ENCODE measurements around the gene MAPK1IP1L.
A peak's percentile ranks its signal among the peaks of the same experiment; 100 is the strongest.

The MAPK1IP1L gene

DNA sequence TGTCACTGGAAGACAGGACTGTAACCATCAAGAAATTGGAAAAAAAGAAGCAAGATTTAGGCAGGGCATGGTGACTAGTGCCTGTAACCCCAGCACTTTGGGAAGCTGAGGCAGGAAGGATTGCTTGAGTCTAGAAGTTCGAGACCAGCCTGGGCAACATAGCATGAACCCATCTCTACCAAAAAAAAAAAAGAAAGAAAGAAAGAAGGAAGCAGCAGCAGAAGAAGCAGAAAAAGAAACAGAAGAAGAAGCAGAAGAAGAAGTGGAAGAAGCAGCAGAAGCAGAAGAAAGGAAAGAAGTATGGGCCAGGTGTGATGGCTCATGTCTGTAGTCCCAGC is 47.1 kb downstream of the MAPK1IP1L start:
- FAIRE-seq = no peak

DNA sequence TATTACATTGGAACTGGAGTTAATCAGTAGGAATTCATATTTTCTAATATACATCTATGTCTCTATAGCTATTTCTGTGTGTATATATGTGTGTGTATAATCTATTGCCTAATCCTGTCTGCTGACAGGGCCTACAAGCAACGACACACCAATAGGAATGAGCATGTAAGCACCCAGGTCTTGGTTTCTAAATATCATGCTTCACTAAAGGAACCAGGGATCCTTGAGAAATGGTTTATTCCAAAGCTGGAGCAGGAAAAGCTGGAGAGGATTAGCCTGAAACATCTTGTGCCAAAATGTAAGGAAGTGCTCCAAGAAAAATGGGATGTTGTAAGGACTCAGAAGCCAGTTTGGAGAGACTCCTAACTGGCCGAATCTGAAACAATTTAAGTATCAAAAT is 48.3 kb downstream of the MAPK1IP1L start:
- FAIRE-seq = no peak

DNA sequence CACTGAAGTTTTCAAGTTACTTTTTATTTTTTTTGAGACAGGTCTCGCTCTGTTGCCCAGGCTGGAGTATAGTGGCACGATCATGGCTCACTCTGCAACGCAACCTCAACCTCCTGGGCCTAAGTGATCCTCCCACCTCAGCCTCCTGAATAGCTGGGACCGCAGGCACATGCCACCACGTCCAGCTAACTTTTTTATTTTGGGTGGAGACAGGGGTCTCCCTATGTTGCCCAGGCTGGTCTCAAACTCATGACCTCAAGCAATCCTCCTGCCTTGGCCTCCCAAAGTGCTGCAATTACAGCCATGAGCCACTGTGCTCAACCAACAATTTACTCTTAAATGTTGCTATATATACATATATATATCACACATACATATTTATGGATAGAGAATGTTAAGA is 50.3 kb downstream of the MAPK1IP1L start:
- no peak for FAIRE-seq

DNA sequence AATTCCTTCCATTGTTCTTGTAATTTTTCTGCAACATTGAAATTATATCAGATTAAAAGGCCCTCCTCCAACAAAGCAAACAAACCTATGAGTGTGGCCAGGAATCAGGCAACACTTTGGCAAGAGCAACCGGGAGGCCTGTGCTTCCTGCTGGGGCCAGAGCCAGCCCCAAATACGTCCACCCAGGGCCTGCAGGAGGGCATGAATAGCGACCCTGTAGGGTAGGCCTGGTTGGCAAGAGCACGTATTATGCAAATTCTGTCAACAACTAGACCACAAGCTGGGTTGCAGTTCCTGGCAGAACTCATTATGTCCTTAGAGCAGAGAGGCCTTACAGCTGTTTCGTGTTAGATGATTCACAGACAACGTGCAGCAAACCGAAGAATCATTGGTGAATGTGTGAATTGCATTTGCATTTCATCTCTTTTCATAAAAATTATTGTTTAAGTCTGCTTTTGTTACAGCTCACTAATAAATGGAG is 50.7 kb downstream of the MAPK1IP1L start:
- no peak for FAIRE-seq

DNA sequence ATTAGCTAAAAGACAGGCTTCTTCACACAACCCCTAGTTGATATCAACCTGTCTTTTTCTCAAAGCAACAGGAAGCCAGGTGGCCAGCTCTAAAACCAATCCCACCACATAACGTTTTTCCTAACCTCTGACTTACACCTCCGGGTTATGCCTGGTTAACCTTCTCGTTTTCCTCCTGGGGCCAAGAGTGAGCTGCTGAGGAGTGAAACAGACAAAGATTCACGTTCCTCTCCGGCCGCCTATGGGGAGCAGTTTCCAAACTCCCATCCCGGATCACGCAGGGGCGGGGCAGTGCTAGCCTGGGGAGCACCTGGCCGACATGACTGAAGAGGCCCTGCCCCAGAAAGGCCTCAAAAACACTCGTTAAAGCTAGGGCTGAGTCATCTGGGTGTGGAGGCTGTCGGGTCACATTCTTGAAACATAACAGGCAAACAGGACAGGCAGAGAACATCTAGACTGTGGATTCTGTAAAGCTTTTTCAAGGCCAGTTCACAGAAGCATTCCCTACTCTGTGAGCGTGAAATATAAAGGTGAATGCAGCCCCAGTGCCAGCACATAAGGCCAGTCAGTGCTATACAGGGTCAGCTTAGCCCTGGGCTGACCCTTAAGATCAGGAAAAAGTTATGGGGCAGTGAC is 51.7 kb downstream of the MAPK1IP1L start:
- no peak for FAIRE-seq

DNA sequence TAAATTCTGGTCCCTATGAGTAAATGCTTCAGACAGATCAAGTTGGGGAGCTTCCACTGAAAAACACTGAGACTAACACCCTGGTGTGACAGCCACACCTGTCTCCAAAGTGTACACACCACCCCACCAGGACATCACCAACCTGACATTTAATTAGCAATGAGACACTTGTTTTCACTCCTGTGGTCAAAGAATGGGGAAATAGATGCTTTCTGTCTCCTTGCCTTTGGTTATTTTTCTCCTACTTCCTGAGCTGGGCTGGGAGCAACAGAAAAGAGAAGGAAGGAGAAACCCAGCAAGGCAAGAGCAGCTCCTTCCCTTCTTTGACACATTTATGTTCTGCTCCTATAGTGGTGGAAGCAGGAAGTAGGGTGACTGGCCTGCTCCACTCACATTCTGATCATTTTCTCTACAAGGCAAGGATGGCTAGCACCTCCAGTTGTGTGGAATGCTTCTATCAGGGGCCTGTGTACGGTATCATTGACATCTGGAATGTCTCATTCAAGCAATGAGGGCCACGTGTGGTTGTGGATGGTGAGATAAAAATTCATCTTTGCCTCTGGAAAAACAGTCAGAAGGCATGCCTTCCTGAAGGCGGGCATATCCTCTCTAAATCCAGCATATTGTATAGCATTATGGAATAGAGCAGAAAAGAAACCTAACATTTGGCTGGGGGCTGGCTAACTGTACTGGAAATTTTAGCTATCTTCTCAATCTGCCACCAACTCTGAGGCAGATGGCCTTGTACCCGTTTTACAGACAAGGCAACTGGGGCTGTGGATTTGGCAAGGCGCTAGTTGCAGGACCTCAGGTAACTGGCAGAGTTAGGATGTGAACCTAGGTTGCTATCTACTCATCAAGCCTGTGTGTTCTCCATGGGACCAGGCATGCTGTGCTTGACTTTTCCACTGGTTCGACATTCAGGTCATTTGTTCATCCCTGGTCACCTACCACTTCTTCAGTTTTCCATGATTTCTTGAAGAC is 52.8 kb downstream of the MAPK1IP1L start:
- FAIRE-seq = no peak

DNA sequence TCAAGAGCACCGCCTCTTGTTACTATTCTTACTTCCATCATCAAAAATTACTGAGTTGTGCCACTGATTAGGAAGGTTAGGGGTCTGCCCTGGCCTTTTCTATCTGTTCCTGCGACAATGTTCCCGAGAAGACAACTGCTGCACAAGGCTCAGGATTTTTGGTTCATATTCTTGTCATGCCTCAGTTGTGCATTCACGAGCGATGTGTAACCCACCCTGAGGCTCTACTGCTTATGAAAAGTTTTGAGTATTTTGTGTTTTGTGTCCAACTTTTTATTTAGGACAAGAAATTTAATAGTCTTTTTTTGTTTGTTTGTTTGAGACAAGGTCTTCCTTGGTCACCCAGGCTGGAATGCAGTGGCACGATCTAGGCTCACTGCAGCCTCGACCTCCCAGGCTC is 54.5 kb downstream of the MAPK1IP1L start:
- FAIRE-seq = no peak

DNA sequence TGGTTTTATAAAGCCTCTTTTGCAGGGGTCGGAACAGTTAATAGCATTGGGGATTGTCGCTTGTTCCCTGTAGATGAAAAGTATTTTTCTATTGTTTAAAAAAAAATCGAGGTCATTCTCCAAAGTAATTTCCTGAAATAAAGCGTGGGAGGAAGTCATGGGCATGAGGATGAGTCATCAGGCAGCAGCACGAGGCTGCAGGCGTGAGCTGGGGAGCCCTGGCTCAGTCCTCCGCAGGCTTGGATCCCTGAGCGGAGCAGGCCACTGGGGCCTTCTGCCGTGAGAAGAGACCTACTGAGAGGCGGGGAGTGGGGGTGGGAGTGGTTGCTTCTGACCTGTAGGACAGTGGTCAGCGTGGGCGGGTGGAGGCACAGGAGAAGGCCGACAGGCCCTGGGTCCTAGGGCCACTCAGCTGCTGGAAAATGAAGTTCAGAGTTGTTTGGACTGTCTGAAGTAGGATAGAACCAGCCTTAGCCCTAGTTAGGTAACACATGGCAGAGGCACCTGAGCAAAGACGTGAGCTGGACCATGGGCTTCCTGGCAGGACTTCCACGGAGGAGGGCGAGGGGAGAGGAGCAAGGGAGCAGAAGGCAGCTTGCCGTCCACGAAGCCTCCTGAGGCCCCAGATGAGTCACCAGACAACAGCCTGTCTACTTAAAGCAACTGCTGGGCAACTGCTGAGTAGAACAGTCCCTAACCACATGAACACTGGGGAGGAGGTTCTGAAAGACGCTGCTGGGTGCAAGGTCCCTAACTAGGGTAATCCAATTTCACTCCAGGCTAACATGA is 56.5 kb downstream of the MAPK1IP1L start:
- FAIRE-seq = peak; percentile 60

DNA sequence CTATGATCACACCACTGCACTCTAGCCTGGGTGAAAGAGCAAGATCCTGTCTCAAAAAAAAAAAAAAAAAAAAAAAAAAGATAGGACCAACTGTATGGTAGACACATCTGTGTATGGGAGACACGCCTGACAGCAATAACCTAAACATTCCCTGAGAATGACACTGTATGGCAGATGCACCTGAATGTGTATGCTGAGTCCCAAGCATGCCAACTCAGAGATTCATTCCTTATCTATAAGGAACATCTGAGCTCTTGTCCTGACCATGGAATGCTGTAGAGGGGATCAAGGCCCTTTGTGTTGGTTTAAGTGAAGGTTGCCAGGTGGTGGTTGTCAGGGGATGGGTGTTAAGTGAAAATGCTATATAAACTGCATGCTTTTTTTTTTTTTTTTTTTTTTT is 58.4 kb downstream of the MAPK1IP1L start:
- no peak for FAIRE-seq

DNA sequence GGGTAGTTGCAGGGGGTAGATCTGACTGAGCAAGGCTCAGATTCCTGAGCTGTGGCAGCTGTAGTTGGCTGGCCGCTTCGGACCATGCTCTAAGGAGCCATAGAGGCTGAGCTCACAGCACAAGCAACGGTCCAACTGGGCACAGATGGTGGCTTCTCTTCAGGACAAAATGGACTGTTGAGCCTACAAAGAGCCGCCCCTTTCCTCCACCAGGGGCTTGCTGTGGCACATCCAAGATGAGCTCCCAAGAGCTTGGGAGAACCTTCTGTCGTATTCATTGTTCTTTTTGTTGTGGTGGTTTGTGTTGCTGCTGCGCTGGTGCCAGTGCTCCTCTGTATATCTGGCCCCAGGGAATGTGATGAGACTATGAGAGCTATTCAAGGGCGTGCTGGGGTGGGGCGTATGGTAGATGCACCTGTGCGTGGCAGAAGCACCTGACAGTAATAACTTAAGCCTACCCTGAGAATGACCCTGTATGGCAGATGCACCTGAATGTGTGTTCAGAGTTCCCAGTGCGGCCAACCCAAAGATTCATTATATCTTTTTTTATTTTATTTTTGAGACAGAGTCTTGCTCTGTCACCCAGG is 59.8 kb downstream of the MAPK1IP1L start:
- no peak for FAIRE-seq

DNA sequence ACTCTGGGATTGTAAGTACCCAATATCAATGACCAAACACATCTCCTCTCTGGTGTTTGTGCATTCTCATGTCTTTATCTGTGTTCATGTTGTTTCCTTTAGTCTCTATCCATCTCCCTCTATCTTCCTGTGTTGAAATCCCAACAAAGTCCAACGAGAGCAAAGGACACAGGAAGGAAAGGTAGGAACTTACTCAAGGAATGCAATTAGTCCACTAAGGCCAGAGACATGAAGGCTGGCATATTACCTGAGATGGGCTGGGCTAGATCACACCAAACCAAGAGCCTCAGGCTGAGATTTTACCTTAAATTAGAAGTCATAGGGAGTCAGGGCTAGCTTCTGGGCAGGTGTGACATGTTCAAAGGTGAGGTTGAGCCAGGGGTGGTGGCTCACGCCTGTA is 63.3 kb downstream of the MAPK1IP1L start:
- no peak for FAIRE-seq

DNA sequence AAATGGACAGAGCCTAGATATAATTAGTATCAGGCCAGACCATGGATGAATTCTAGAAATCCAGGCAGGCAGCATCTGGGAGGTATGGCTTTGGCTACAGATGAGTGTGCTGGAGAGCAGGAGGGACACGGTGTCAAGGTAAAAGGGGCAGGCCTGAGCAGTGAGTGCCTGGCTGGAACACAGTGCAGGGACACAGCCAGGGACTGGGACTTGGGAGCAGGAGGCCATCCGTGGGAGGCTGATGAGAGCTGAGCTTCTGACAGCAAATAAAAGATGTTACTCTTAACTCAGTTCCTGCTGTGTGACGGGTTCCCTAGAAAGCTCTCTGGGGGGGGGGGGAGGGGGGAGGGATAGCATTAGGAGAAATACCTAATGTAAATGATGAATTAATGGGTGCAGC is 64.0 kb downstream of the MAPK1IP1L start:
- FAIRE-seq = no peak

DNA sequence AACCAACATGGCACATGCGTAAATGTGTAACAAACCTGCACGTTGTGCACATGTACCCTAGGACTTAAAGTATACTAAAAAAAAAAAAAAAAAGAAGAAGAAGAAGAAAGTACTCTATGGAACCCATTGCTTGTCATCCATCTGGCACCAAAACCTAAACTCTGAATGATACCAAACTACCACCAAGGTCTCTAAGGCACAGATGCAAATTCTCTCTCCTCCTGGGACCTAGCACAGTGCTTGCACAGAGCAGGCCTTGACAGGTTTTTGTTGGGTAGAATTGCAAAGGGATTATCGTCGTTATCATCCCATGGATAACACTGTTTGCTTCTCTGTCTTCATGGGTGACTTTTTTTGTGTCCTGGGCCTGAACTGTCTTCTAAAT is 64.4 kb downstream of the MAPK1IP1L start:
- no peak for FAIRE-seq

DNA sequence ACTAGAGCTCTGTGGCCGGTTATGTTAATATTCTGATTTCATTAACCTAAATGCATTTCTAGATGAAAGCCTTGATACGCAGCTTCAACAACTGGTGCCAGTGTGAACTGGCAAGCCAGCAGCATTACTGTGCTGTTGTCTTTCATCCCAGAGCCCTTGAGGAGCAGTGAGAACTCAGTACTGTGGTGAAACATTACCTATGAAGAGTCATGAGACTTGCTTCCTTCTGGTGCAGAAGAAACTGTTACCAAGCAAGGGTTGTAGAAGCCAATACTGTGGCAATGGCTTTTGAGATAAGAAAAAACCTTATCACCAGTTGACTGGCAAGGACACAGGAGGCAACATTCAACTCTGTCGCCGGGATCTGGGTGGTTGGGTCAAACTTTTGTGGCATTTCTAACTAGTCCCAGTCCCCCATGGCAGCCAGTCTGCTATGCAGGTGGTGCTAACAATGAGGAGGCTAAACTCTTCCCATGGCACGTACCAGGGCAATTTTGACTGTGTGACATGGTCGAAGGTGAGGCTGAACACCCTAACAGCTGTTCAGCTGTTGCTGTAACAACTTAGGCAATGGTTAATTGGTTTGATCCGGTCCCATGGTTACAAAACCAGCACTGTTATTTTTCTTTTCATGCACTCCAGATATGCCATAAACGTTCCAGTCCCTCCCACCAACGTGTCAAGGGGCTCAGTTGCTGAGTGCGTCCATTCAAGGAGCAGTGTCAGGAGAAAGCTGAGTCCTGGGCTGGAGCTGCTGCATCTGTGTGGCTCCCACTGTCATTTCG is 65.0 kb downstream of the MAPK1IP1L start:
- FAIRE-seq = no peak

DNA sequence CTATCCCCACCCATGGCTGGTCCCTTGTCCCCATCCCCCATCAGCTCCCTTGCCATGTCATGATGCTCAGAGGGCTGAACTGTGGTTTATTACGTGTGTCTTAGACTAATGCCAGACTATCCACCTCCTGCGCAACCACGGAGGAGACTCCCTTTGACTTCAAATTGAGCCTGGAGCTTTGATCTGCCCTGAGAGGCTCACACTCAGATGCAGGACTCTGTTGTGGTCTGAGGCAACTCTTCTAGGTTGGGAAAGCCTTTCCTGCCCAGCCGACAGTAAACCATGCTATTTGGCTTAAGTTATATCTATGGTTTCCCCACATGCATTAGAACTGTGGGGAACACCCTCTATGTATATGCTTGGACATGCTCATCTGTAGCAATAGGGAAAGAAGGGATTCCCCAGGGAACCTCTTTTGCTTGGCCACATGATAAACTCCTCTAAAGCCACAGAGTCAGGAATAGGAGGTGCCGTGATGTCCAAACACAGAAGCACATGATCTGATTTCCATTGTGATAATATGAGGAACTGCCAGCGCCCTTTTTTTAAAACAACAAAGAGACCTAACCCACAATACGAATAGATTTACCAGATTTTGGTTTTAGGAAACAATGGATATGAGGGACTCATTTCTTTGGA is 66.5 kb downstream of the MAPK1IP1L start:
- no peak for FAIRE-seq

DNA sequence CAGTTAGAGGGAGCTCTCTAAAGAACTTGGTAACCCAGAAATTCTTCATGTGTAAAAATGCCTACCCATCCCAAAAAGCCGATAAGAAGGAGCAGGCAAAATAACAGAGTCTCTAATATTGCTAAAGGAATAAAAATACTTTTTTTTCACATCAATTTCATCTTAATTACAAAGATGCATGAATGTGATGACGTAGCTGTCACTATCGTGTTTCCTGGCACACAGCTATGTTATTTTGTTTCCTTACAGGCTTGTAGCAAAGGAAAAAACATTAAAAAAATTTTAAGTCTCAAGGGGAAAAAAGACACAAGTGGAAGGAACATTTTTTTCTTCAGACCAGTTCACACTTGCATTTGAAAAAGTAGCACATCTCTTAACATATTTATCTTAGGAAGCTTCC is 67.3 kb downstream of the MAPK1IP1L start:
- FAIRE-seq = no peak

Measured in TTC549 (cell line).